ENCODE data around the gene BRAT1.
"Not testable (repeated sequence)": the region's sequence is repeated elsewhere in the genome, so short reads cannot be mapped to it uniquely, and the experiment has no call there.

BRAT1 gene

DNA sequence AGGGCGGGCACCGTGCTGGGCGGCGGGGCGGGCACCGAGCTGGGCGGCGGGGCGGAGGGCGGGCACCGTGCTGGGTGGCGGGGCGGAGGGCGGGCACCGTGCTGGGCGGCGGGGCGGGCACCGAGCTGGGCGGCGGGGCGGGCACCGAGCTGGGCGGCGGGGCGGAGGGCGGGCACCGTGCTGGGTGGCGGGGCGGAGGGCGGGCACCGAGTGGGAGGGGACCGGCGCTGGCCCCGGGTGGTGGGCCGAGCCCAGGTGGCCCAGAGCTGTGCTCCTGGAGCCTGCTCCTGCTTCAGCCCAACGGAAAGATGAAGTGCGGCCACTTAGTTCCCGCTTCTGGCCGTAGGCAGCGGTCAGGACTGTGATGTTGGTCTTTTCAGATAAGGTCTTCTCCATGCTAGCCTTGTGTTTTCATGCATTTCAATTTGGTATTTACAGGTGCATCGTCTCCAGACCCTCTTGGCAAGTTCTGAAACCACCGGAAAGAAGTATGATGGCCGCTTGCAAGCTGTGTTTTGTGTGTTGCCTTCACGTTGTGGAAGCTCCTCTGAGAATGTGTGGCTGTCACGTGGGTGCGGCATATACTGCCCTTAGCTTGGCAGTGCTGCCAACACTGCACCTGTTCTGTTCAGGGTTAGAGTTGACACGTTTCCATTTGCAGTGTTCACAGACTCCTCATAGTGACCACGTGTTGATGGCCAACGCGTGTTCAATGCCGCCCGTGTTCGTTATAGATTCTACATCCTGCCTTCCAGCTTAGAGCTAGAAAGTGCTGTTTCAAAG lies 28.7 kb upstream of the BRAT1 start:
- DNase-seq, result no peak

DNA sequence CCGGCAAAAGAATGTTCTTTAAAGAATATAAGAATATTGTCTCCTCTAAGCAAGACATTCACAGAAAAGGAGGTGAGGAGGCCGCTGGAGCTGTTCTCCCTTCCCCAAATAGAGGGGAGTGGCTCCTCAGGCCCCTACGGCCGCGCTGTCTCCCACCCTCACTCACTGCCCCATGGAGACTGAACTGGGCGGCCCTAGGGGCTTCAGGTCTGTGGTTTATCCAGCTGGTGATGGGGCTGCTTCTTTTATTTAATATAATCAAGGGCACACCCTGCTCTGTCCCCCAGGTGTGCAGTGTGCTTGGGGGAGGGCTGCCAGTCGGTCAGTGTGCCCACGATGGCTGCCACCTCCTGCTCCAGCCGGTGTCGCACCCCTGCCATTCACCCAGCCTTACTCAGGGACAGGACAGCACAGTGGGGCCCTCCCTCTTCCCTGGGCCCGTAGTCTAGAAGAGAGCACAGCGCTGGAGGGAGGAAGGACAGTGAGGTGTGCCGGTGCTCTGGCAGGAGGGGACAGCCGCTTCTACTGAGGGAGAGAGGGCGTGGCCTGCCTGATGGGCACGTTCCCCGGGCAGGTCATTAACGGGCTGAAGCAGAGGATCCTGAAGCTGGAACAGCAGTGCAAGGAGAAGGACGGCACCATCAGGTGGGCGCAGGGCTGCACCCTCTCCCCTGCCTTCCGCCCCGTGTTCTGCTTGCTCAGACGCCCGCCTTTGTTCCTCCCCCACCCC lies 26.8 kb upstream of the BRAT1 start:
- DNase-seq, result no peak

DNA sequence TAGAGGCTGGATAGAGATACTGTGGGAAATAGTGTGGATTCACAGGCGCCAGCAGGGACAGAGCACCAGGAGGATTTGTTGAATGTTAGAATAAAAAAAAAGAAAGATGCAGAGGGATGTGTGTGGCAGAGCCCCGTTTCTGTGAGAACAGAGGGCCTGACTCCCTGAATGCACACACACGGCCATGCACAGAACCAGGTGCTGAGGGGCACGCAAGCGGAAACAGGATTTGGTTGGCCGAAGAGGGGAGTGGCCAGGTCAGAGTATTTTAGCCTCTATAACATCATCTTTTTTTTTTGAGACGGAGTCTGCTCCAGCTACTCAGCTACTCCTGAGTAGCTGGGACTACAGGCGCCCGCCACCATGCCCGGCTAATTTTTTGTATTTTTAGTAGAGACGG lies 25.3 kb upstream of the BRAT1 start:
- no peak for DNase-seq

DNA sequence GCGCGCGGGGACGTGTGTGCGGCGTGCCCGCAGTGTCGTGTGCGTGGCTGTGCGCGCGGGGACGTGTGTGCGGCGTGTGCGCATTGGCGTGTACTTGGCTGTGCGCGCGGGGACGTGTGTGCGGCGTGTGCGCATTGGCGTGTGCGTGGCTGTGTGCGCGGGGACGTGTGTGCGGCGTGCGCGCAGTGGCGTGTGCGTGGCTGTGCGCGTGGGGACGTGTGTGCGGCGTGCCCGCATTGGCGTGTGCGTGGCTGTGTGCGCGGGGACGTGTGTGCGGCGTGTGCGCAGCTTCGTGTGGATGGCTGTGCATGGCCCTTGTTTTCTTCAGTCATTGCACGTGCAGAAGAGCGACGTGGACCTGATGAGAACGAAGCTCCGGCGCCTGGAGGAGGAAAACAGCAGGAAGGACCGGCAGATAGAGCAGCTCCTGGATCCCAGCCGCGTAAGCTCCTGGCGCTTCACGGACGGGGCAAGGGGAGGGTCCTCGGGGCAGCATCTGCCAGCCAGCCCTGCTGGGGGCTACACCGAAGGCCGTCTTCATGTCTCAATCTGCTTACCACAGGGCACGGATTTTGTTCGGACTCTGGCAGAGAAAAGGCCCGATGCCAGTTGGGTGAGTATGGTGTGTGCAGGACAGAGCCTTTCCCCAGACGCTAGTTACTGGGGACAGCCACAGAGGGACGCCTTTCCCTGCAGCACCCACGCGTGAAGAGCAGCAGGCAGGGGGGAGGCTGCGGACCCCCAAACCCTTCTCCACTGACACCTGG lies 22.8 kb upstream of the BRAT1 start:
- no peak for DNase-seq

DNA sequence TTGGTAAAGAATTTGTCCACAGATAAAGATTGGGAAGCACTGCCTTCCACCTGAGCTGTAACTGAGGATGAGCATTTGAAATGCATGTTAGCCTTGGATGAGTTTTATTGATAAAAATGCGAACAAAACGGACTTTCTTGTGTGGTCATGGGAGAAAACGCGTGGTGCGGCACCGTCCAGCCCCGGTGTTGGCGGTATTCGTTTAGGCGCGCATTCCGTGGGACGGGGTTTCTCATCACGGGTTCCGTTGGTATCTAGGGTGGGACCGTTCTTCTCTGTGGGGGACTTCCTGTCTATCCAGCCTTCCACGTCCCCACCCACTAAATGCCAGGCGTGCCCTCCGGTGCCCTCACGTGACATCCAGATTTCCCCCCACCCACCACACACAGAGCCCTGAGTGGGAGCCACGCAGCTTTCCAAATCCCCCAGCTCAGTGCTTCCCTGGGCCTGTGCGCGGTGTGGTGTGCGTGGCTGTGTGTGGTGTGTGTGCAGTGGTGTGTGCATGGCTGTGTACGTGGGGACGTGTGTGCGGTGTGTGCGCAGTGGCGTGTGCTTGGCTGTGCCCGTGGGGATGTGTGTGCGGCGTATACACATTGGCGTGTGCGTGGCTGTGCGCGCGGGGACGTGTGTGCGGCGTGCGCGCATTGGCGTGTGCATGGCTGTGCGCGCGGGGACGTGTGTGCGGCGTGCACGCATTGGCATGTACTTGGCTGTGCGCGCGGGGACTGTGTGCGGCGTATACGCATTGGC lies 21.6 kb upstream of the BRAT1 start:
- no peak for DNase-seq

GRCh38 chr7:2575733-2576340 lies 20.5 kb upstream of the BRAT1 start:
- DNase-seq, result no peak

GRCh38 chr7:2575046-2575732 lies 19.9 kb upstream of the BRAT1 start:
- no peak for DNase-seq

GRCh38 chr7:2573761-2574160 lies 18.4 kb upstream of the BRAT1 start:
- no peak for DNase-seq

DNA sequence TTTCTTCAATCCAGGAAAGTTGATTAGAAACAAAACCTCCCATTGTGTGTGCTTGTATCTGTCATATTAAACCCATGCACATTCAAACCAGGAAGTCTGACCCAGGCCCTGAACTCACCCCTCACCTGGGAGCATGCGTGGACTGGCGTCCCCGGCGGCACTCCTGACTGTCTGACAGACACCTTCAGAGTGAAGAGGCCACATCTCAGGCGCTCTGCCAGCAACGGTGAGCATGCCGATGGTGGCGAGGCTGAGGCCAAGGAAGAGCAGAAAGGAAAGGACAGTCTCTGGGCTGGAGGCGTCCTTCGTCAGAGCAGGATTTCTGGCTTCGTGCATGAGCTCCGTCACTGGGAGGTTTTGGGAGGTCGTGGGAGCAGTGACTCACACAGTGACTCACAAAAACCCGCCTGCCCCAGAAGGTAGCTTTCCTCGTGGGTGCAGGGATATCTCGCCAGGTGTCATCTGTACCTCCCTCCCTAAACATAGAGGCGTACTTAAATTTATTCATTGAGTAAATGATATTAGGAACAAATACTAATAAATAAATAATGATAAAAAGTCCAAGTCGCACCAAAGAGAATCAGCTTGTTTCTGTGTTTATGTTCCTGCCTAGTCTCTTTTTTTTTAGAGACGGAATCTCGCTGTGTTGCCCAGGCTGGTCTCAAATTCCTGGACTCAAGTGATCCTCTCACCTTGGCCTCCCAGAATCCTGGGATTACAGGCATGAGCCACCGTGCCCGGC lies 16.9 kb upstream of the BRAT1 start:
- DNase-seq, result peak; percentile 18 to 21

DNA sequence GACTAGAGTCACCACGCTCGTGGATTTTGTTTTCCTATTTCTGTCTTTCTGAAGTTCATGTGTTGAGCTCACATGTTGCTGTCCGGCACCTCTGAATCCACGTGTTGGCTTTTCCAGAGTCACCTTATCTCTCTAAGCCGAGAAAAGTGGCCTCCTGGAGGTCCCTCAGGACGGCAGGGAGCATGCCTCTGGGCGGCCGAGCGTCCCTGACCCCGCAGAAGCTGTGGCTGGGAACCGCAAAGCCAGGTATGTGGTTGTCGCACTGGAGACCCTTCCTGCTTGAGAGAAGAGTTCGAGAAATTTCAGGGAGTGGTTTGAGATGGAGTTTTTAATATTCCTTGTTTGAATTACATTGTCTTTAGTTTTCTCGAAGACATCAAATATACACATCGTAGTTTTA lies 16.1 kb upstream of the BRAT1 start:
- DNase-seq, result no peak

- no peak for DNase-seq
Observed at GRCh38 chr7:2570021-2570420, 14.7 kb upstream of the BRAT1 start.

- no peak for DNase-seq
Observed at GRCh38 chr7:2569421-2569820, 14.1 kb upstream of the BRAT1 start.

- no peak for DNase-seq
Observed at GRCh38 chr7:2568521-2569223, 13.3 kb upstream of the BRAT1 start.

DNA sequence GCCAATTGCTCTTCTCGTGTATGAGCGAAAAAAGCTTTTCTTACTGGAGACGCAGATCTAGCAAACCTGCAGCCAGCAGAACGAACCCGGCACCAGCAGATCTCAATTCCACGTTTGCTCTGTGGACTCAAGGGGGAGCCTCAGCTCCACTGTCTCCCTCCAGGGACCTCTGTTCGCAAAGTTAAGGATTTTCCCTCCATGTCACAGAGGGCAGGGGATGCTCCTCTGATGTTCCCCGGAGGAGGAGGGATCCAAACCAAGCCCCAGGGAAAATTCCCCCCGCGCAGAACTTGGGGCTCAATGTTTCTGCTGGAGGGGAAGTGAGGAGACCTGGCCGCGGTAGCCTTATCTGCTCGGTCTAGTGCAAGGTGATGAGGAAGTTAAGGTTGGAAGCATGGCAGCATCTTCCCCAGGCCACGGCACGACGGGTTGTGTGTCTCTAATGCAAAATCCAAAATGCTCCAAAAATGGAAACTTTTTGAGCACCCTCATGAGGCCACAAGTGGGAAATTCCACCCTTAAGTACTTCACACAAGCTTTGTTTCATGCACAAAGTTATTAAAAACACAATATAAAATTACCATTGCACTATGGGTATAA lies 12.5 kb upstream of the BRAT1 start:
- no peak for DNase-seq

GRCh38 chr7:2566890-2567678 lies 11.8 kb upstream of the BRAT1 start:
- DNase-seq, result peak; percentile 34 to 49

DNA sequence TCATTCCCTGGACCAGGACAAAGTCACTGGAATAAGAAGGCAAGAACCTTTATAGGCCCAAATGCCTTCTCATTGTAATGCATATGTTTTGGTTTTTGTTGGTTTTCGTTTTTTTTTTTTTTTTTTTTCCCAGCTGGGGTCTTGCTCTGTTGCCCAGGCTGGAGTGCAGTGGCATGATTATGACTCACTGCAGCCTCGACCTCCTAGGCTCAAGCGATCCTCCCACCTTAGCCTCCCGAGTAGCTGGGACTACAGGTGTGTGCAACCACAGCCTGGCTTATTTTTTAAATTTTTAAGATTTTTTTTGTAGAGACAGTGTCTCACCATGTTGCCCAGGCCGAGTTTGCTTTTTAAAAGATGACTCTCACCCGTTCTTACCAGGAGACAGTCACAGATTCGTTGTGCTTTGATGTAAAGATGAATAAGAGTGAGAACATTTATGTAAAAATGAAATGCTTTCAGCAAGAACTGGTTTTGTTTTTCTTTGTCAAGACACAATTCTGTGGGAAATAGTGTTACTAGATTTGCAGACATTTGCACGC lies 11.1 kb upstream of the BRAT1 start:
- DNase-seq, result no peak

- no peak for DNase-seq
Observed at GRCh38 chr7:2564970-2565540, 9.7 kb upstream of the BRAT1 start.

- not testable (repeated sequence) for DNase-seq
Observed at GRCh38 chr7:2563955-2564354, 8.6 kb upstream of the BRAT1 start.
